SK-N-SH treated with all-trans-retinoic acid at 6 μM for 48 hours (cell line): ENCODE measurements around the gene SLC17A2.

Source experiments
- BACH2 ChIP-seq: fragments of 250-450 bp; sonication (Bioruptor Pico); IDR thresholded peaks from 2 replicates; pipeline ENCODE4 v1.9.0; 2021; ENCODE audit warnings: mild to moderate bottlenecking, borderline replicate concordance
- ISL1 ChIP-seq: fragments of 250-450 bp; sonication (Bioruptor Pico); IDR thresholded peaks from 2 replicates; pipeline ENCODE4 v2.1.2; 2022; ENCODE audit warnings: mild to moderate bottlenecking, moderate library complexity
- PPARA ChIP-seq: fragments of 250-450 bp; sonication (Bioruptor Pico); IDR thresholded peaks from 2 replicates; pipeline ENCODE4 v1.5.0; 2020; ENCODE audit warnings: mild to moderate bottlenecking, borderline replicate concordance
- ZNF70 ChIP-seq: fragments of 450-650 bp; formaldehyde crosslinking; IDR thresholded peaks from 2 replicates; pipeline ENCODE4 v1.5.0; 2020; ENCODE audit warnings: mild to moderate bottlenecking, moderate library complexity
- ZNF8 ChIP-seq: fragments of 450-650 bp; formaldehyde crosslinking; IDR thresholded peaks from 2 replicates; pipeline ENCODE4 v1.5.0; 2020; ENCODE audit warnings: mild to moderate bottlenecking, moderate library complexity
- TF ChIP-seq, protein P1 (sequence below): fragments of 250-450 bp; sonication (Bioruptor Pico); IDR thresholded peaks from 2 replicates; pipeline ENCODE4 v1.5.1; 2020; ENCODE audit warnings: low read depth, mild to moderate bottlenecking, moderate library complexity

DNA sequence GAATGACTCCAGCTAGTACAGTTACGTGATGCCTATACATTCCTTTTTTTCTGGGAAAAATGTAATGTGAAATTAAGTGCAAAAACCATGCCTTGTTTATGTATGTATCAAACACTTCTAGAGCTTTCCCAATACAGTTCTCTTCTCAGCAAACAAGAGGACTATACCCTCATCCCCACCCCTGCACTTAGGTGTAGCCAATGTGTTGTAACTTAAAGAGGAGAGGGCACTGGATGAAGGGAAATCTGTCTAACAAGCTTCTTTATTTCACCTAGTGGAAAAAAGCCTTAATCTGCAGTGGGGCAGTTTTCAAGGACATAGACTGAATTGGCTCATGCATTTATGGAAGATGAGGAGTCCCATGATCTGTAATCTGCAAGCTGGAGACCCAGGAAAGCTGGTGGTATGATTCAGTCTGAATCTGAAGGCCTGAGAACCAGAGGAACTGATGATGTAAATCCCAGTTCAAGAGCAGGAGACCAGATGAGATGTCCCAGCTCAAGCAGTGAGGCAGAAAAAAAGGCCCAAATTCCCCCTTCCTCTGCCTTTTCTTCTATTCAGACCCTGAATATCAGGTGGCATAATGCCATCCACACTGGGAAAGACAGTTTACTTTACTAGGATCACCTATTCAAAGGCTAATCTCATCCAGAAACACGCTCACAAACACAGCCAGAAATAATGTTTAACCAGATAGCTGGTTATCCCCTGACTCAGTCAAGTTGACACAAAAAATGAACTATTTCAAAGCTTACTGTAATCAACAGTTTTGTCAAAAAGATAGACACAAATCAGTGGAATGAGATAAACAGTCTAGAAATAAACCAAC, 30.7 kb downstream of the SLC17A2 start:
- TF ChIP-seq, protein P1, sequence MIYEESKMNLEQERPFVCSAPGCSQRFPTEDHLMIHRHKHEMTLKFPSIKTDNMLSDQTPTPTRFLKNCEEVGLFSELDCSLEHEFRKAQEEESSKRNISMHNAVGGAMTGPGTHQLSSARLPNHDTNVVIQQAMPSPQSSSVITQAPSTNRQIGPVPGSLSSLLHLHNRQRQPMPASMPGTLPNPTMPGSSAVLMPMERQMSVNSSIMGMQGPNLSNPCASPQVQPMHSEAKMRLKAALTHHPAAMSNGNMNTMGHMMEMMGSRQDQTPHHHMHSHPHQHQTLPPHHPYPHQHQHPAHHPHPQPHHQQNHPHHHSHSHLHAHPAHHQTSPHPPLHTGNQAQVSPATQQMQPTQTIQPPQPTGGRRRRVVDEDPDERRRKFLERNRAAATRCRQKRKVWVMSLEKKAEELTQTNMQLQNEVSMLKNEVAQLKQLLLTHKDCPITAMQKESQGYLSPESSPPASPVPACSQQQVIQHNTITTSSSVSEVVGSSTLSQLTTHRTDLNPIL: no peak
- TF ChIP-seq BACH2: no peak
- TF ChIP-seq PPARA: no peak
- no peak for TF ChIP-seq ZNF8 (CRISPR knock-in tag)
- no peak for TF ChIP-seq ZNF70 (CRISPR knock-in tag)
- TF ChIP-seq ISL1 (CRISPR knock-in tag): no peak
